Tibial artery (tissue), 4 donors: ENCODE measurements around the gene DNAH3.

Experiments
- DNase-seq, 2 donors: peaks; one replicate each; pipeline ENCODE4 v3.0.0-alpha.2; 2019
- H3K27ac ChIP-seq, 2 donors: fragments of 200-600 bp; sonication (generic) in 1 of 2; 1 replicate in 1 of 2; 2 replicates in 1 of 2; pipeline ENCODE4 v1.5.1; 2018 to 2019; ENCODE audit warnings: mild to moderate bottlenecking in 1 of 2
- H3K27me3 ChIP-seq, 2 donors: fragments of 200-600 bp; sonication (generic) in 1 of 2; one replicate each; pipeline versions ENCODE4 v1.5.1 to v1.6.0; 2016 to 2019
- H3K36me3 ChIP-seq, 3 donors: fragments of 200-600 bp; sonication (generic) in 2 of 3; one replicate each; pipeline ENCODE4 v1.5.1; 2016 to 2019; ENCODE audit warnings: mild to moderate bottlenecking in 2 of 3
- H3K4me1 ChIP-seq, 4 donors: fragments of 200-600 bp; sonication (generic) in 2 of 4; 1 replicate in 3 of 4; 2 replicates in 1 of 4; pipeline ENCODE4 v1.5.1; 2016 to 2019
- H3K4me3 ChIP-seq, 2 donors: fragments of 200-600 bp; sonication (generic) in 1 of 2; 1 replicate in 1 of 2; 2 replicates in 1 of 2; pipeline ENCODE4 v1.5.1; 2018 to 2019; ENCODE audit warnings: mild to moderate bottlenecking in 2 of 2
- H3K9me3 ChIP-seq, 3 donors: fragments of 200-600 bp; sonication (generic) in 1 of 3; one replicate each; pipeline ENCODE4 v1.5.1; 2016 to 2019
- intact Hi-C: fragments of 100-400 bp; cut with DNase I; formaldehyde crosslinking; loops from one replicate; pipeline ENCODE4 v1.15.0; 2023; ENCODE audit warnings: low total_unique reads
- TF ChIP-seq, protein P1 (sequence below), 2 experiments: fragments of 200-600 bp in 1 of 2; fragments of 450-650 bp in 1 of 2; IDR thresholded peaks; one replicate each; pipeline ENCODE4 v1.5.1; 2017 to 2019; ENCODE audit warnings: antibody characterized with exemption in 2 of 2, mild to moderate bottlenecking in 1 of 2, moderate library complexity in 1 of 2

Gene DNAH3

DNA sequence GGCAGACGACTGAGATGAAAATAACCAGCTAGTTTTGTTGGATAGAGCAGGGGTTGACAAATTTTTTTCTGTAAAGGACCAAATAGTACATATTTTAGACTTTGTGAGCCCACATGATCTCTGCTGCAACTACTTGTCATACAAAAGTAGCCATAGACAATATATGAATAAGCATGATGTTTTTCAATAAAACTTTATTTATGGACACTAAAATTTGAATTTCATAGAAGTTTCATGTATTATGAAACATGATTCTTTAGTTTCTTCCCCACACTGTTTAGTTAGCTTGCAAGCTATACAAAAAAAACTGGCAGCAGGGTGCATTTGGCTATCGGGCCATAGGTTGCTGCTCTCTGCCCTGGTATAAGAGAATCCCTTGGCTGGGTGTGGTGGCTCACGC, 193.5 kb downstream of the DNAH3 start:
- intact Hi-C loops, result no loop called here
- Histone ChIP-seq H3K36me3 (no peaks in the 10 kb centered on the region), H3K27me3 (no peaks in the 10 kb centered on the region), H3K9me3 (no peaks in the 10 kb centered on the region), H3K4me3 (no peak overlapping the region), H3K27ac (no peak overlapping the region), H3K4me1 (peaks cover 0 to 11% (median 0%) of the 10 kb centered on the region in 4 donors)
- TF ChIP-seq, protein P1, sequence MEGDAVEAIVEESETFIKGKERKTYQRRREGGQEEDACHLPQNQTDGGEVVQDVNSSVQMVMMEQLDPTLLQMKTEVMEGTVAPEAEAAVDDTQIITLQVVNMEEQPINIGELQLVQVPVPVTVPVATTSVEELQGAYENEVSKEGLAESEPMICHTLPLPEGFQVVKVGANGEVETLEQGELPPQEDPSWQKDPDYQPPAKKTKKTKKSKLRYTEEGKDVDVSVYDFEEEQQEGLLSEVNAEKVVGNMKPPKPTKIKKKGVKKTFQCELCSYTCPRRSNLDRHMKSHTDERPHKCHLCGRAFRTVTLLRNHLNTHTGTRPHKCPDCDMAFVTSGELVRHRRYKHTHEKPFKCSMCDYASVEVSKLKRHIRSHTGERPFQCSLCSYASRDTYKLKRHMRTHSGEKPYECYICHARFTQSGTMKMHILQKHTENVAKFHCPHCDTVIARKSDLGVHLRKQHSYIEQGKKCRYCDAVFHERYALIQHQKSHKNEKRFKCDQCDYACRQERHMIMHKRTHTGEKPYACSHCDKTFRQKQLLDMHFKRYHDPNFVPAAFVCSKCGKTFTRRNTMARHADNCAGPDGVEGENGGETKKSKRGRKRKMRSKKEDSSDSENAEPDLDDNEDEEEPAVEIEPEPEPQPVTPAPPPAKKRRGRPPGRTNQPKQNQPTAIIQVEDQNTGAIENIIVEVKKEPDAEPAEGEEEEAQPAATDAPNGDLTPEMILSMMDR (IDR thresholded peaks at IDR 0.05), result no peak
- no peak for DNase-seq

- Histone ChIP-seq H3K4me1 (peaks cover 0 to 11% (median 0%) of the 10 kb centered on the region in 4 donors), H3K27me3 (no peaks in the 10 kb centered on the region), H3K27ac (no peak overlapping the region), H3K4me3 (no peak overlapping the region), H3K36me3 (no peaks in the 10 kb centered on the region), H3K9me3 (no peaks in the 10 kb centered on the region)
- TF ChIP-seq, protein P1 (IDR thresholded peaks at IDR 0.05), result no peak
- intact Hi-C loops, result no loop called here
- no peak for DNase-seq
Measured at GRCh38 chr16:20956319-20956718, 194.3 kb downstream of the DNAH3 start.

- H3K27me3 ChIP-seq, result no peaks in the 10 kb centered on the region
- TF ChIP-seq, protein P1 (IDR thresholded peaks at IDR 0.05), result no peak
- no peaks in the 10 kb centered on the region for H3K36me3 ChIP-seq
- no peak overlapping the region for H3K4me3 ChIP-seq
- intact Hi-C loops, result no loop called here
- H3K27ac ChIP-seq, result no peak overlapping the region
- no peaks in the 10 kb centered on the region for H3K9me3 ChIP-seq
- peaks cover 0 to 11% (median 0%) of the 10 kb centered on the region in 4 donors for H3K4me1 ChIP-seq
- DNase-seq, result no peak
Measured at GRCh38 chr16:20954574-20954973, 196.1 kb downstream of the DNAH3 start.

- H3K27me3 ChIP-seq, result no peaks in the 10 kb centered on the region
- peak overlapping the region; percentile 28 to 36 for H3K27ac ChIP-seq
- no peaks in the 10 kb centered on the region for H3K9me3 ChIP-seq
- intact Hi-C loops, result no loop called here
- no peak overlapping the region for H3K4me3 ChIP-seq
- H3K36me3 ChIP-seq, result no peaks in the 10 kb centered on the region
- peaks cover 0 to 11% (median 0%) of the 10 kb centered on the region in 4 donors for H3K4me1 ChIP-seq
- TF ChIP-seq, protein P1 (IDR thresholded peaks at IDR 0.05), result no peak
- no peak for DNase-seq
Measured at GRCh38 chr16:20952139-20952920, 198.3 kb downstream of the DNAH3 start.

GRCh38 chr16:20950294-20950693, 200.4 kb downstream of the DNAH3 start:
- TF ChIP-seq, protein P1 (IDR thresholded peaks at IDR 0.05), result no peak
- Histone ChIP-seq H3K36me3 (no peaks in the 10 kb centered on the region), H3K4me1 (peaks cover 0 to 11% (median 0%) of the 10 kb centered on the region in 4 donors), H3K4me3 (no peak overlapping the region), H3K27ac (no peak overlapping the region), H3K27me3 (no peaks in the 10 kb centered on the region), H3K9me3 (no peaks in the 10 kb centered on the region)
- DNase-seq, result no peak
- intact Hi-C loops, result no loop called here
